HG03095 (cell line): ENCODE results near the gene HMX2.

ENCODE experiments used
- ATAC-seq: cut with Tn5 transposase; IDR thresholded peaks from one replicate; pipeline ENCODE4 v1.9.1; 2021; ENCODE audit warnings: moderate library complexity; ENCODE audit not compliant: unreplicated experiment

The HMX2 gene

GRCh38 chr10:123147635-123148413 lies at the start of gene HMX2:
Gene HMX2, plus strand, starts transcription at chr10:123148136. Its CDS starts 243 bp downstream, at chr10:123148379.
- no peak for ATAC-seq

GRCh38 chr10:123100030-123100762 lies 47.7 kb upstream of the HMX2 start:
- ATAC-seq: no peak

- no peak for ATAC-seq
Observed at GRCh38 chr10:123101872-123102271, 46.1 kb upstream of the HMX2 start.

- no peak for ATAC-seq
Observed at GRCh38 chr10:123102673-123103072, 45.3 kb upstream of the HMX2 start.

GRCh38 chr10:123103944-123104343 lies 44.0 kb upstream of the HMX2 start:
- ATAC-seq: no peak

GRCh38 chr10:123109466-123109865 lies 38.5 kb upstream of the HMX2 start:
- ATAC-seq: no peak

- ATAC-seq: no peak
Observed at GRCh38 chr10:123117644-123118417, 30.1 kb upstream of the HMX2 start.

GRCh38 chr10:123119081-123119480 lies 28.9 kb upstream of the HMX2 start:
- no peak for ATAC-seq

GRCh38 chr10:123126246-123126645 lies 21.7 kb upstream of the HMX2 start:
- ATAC-seq: no peak

GRCh38 chr10:123129618-123130271 lies 18.2 kb upstream of the HMX2 start:
- no peak for ATAC-seq

- peak; percentile 37 for ATAC-seq
Observed at GRCh38 chr10:123132576-123133477, 15.1 kb upstream of the HMX2 start.

- no peak for ATAC-seq
Observed at GRCh38 chr10:123133541-123134342, 14.2 kb upstream of the HMX2 start.

- no peak for ATAC-seq
Observed at GRCh38 chr10:123134343-123134914, 13.5 kb upstream of the HMX2 start.

GRCh38 chr10:123134915-123135414 lies 13.0 kb upstream of the HMX2 start:
- ATAC-seq: no peak

GRCh38 chr10:123135415-123136141 lies 12.4 kb upstream of the HMX2 start, which contains the start of gene HMX3:
Gene HMX3, plus strand, starts transcription at chr10:123135970. Its CDS starts 81 bp downstream, at chr10:123136051.
- ATAC-seq: peak; percentile 41

GRCh38 chr10:123136221-123136805 lies 11.6 kb upstream of the HMX2 start:
- no peak for ATAC-seq
